Kidney (tissue), 22 donors: ENCODE measurements around the gene UBAP2. TPM values are rescaled to one million over a fixed set of nuclear protein-coding genes. Genes with fewer than 3 reads are reported as not detected.

Experiments
- DNase-seq, 5 donors: peaks; one replicate each; pipeline ENCODE4 v3.0.0-alpha.2; 2013 to 2020
- FAIRE-seq: peaks from 2 replicates; lab custom pipeline; 2012; peaks lifted over from hg19 to GRCh38; lab: Jason Lieb, UNC
- H3K27ac ChIP-seq, 2 donors: one replicate each; pipeline ENCODE4 v1.7.0; 2013; ENCODE audit warnings: low read depth in 2 of 2, low read length in 2 of 2, inconsistent platforms in 1 of 2
- H3K27me3 ChIP-seq: one replicate; pipeline ENCODE4 v1.7.1; 2013; ENCODE audit warnings: low read length, inconsistent platforms; ENCODE audit not compliant: control insufficient read depth, insufficient read depth
- H3K36me3 ChIP-seq, 3 donors: one replicate each; pipeline versions ENCODE4 v1.7.0 to v1.7.1; 2013; ENCODE audit warnings: low read length in 3 of 3, control low read depth in 1 of 3, inconsistent platforms in 1 of 3; ENCODE audit not compliant: insufficient read depth in 3 of 3, control insufficient read depth in 2 of 3
- H3K4me1 ChIP-seq, 3 donors: one replicate each; pipeline versions ENCODE4 v1.7.0 to v1.7.1; 2013; ENCODE audit warnings: low read length in 3 of 3, inconsistent platforms in 1 of 3, low read depth in 1 of 3; ENCODE audit not compliant: control insufficient read depth in 2 of 3, insufficient read depth in 2 of 3
- H3K4me3 ChIP-seq, 3 donors: one replicate each; pipeline versions ENCODE4 v1.7.0 to v1.8.1; 2013; ENCODE audit warnings: low read length in 3 of 3, control low read depth in 1 of 3, inconsistent platforms in 1 of 3
- H3K9ac ChIP-seq, 3 donors: one replicate each; pipeline versions ENCODE4 v1.7.0 to v1.7.1; 2013; ENCODE audit warnings: low read length in 3 of 3, control low read depth in 1 of 3, inconsistent platforms in 1 of 3
- H3K9me3 ChIP-seq, 3 donors: one replicate each; pipeline versions ENCODE4 v1.7.0 to v1.7.1; 2013; ENCODE audit warnings: low read length in 3 of 3, control low read depth in 1 of 3, inconsistent platforms in 1 of 3; ENCODE audit not compliant: control insufficient read depth in 2 of 3, insufficient read depth in 1 of 3
- intact Hi-C: fragments of 100-400 bp; cut with DNase I; formaldehyde crosslinking; loops from one replicate; pipeline ENCODE4 v1.11.1; 2022
- long read RNA-seq, 10 donors: library from polyadenylated mRNA in 1 of 10; unstranded in 1 of 10; transcript quantifications; one replicate each; pipeline ENCODE4 v2.0.0 and lab custom pipeline, GENCODE V29; 2021 to 2026
- polyA plus RNA-seq: library from polyadenylated mRNA; stranded (reverse); fragments of 350-450 nt; fragmentation: Illumina TruSeq; extraction: RNeasy Lipid Tissue Mini Kit (QIAGEN cat#74804); gene quantifications from one replicate; pipeline ENCODE4 v1.2.3, GENCODE V29; 2014; ENCODE audit warnings: low read depth, low replicate concordance; ENCODE audit not compliant: insufficient read depth
- total RNA-seq: library from RNA; stranded (reverse); fragmentation: NEBNext Ultra II Directional; extraction: Animal tissue kit (Norgen Biotek cat#: 25700); gene quantifications from one replicate; pipeline ENCODE4 v1.2.1, GENCODE V29; 2021
- TF ChIP-seq, protein P1 (sequence below): IDR thresholded peaks from 3 replicates; pipeline ENCODE4 v1.5.1; 2012; ENCODE audit warnings: mild to moderate bottlenecking, moderate library complexity, borderline replicate concordance; ENCODE audit not compliant: insufficient read depth; ENCODE audit errors: extremely low read depth
- donor health status: control.
- donor health status: control.
- donor health status: control.
- donor health status: control.
- donor health status: control.
- donor health status: DM: yes; HTN: yes; CAD: no.
- donor health status: Normal renal cell carcinoma (clear cell type).

UBAP2 gene, protein sequence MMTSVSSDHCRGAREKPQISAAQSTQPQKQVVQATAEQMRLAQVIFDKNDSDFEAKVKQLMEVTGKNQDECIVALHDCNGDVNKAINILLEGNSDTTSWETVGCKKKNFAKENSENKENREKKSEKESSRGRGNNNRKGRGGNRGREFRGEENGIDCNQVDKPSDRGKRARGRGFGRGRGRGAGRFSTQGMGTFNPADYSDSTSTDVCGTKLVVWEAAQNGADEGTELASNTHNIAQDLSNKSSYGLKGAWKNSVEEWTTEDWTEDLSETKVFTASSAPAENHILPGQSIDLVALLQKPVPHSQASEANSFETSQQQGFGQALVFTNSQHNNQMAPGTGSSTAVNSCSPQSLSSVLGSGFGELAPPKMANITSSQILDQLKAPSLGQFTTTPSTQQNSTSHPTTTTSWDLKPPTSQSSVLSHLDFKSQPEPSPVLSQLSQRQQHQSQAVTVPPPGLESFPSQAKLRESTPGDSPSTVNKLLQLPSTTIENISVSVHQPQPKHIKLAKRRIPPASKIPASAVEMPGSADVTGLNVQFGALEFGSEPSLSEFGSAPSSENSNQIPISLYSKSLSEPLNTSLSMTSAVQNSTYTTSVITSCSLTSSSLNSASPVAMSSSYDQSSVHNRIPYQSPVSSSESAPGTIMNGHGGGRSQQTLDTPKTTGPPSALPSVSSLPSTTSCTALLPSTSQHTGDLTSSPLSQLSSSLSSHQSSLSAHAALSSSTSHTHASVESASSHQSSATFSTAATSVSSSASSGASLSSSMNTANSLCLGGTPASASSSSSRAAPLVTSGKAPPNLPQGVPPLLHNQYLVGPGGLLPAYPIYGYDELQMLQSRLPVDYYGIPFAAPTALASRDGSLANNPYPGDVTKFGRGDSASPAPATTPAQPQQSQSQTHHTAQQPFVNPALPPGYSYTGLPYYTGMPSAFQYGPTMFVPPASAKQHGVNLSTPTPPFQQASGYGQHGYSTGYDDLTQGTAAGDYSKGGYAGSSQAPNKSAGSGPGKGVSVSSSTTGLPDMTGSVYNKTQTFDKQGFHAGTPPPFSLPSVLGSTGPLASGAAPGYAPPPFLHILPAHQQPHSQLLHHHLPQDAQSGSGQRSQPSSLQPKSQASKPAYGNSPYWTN
- total RNA-seq, result 33.1 TPM
- polyA plus RNA-seq, result 11.0 TPM
- long read RNA-seq, donor 1, partial matches to known transcripts, result 5 of 6 reads
- long read RNA-seq, donor 1, other reads (novel, unspliced or antisense), result 0 of 6 reads
- long read RNA-seq, donor 2, full-length matches to known transcripts, result 1 of 1 reads
- long read RNA-seq, donor 2, partial matches to known transcripts, result 0 of 1 reads
- long read RNA-seq, donor 2, other reads (novel, unspliced or antisense), result 0 of 1 reads
- long read RNA-seq, donor 3, result 0 reads
- long read RNA-seq, donor 4, result 0 reads
- long read RNA-seq, donor 5, result 0 reads
- long read RNA-seq, donor 6, result 0 reads
- long read RNA-seq, donor 7, full-length matches to known transcripts, result 3 of 19 reads
- long read RNA-seq, donor 7, partial matches to known transcripts, result 11 of 19 reads
- long read RNA-seq, donor 7, other reads (novel, unspliced or antisense), result 5 of 19 reads
- long read RNA-seq, donor 8, partial matches to known transcripts, result 0 of 1 reads
- long read RNA-seq, donor 8, other reads (novel, unspliced or antisense), result 0 of 1 reads
- long read RNA-seq, donor 9, partial matches to known transcripts, result 6 of 6 reads
- long read RNA-seq, donor 9, other reads (novel, unspliced or antisense), result 0 of 6 reads
- long read RNA-seq, donor 10, partial matches to known transcripts, result 8 of 8 reads
- long read RNA-seq, donor 10, other reads (novel, unspliced or antisense), result 0 of 8 reads

DNA sequence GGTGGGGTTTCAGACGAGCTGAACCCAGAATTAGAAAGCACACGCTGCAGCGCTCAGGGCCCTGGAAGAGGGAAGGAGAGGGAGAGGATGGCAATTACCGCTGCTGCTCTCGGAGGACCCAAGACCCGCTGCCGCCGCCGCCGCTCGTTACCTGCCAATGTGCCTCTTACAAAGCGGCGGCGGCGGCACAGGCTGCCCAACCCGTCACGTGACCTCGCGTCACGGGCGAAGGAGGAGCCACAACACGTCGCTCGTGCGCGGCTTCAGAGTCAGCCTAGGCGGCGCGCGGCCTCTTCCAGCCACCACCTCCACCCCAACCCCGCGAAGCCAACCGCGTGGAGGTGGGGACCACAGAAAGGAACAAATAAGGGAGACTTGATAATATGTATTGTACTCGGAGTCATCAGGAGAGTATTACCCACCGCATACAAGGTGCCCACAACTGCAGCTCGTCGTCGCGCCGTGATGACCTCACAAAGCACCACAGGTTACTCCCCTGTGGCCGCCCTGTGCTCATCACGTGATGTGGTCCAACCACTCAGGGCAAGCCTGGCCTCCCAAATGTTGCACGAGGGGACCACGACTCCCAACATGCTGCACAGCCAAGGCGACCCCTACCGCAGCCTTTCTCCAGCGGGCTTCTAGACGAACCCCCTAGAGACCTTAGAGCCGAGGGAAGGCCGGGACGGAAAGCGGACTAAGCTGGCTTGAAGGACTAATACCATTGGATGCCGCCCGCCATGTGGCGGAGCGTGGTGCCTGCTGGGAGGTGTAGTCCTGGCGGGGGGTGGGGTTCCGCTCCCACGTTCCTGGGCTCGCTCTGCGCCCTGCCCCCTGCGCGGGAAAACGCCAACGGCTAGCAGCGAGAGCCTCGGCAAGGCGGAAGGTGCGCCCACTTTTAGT, at the start of gene UBAP2:
Gene UBAP2 (minus strand): TSS at position 161 of the 903 bp plus-strand sequence. CDS start 31,739 bp downstream, outside the sequence.
- FAIRE-seq (no peak), DNase-seq (peak; percentile 98 to 100 (median 99))
- H3K27ac ChIP-seq, result peak within 1 kb of the TSS; percentile 97
- intact Hi-C loops, result no loop called here
- no peaks in the 10 kb centered on the region for H3K27me3 ChIP-seq
- peak within 1 kb of the TSS; percentile 93 to 99 (median 95) for H3K4me3 ChIP-seq
- TF ChIP-seq, protein P1, sequence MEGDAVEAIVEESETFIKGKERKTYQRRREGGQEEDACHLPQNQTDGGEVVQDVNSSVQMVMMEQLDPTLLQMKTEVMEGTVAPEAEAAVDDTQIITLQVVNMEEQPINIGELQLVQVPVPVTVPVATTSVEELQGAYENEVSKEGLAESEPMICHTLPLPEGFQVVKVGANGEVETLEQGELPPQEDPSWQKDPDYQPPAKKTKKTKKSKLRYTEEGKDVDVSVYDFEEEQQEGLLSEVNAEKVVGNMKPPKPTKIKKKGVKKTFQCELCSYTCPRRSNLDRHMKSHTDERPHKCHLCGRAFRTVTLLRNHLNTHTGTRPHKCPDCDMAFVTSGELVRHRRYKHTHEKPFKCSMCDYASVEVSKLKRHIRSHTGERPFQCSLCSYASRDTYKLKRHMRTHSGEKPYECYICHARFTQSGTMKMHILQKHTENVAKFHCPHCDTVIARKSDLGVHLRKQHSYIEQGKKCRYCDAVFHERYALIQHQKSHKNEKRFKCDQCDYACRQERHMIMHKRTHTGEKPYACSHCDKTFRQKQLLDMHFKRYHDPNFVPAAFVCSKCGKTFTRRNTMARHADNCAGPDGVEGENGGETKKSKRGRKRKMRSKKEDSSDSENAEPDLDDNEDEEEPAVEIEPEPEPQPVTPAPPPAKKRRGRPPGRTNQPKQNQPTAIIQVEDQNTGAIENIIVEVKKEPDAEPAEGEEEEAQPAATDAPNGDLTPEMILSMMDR, result peak; percentile 6
- peaks cover 7 to 18% (median 14%) of the 10 kb centered on the region in 3 donors for H3K4me1 ChIP-seq
- no peaks in the 10 kb centered on the region for H3K36me3 ChIP-seq
- H3K9ac ChIP-seq, result peak within 1 kb of the TSS; percentile 55 to 99 (median 93)
- no peaks in the 10 kb centered on the region for H3K9me3 ChIP-seq

- Histone ChIP-seq H3K4me3 (no peak overlapping the region), H3K9ac (no peak overlapping the region), H3K9me3 (no peaks in the 10 kb centered on the region), H3K27ac (no peak overlapping the region), H3K4me1 (no peaks in the 10 kb centered on the region), H3K36me3 (peaks cover 2 to 37% (median 25%) of the 10 kb centered on the region in 3 donors), H3K27me3 (no peaks in the 10 kb centered on the region)
- TF ChIP-seq, protein P1, result no peak
- FAIRE-seq, result no peak
- intact Hi-C loops, result no loop called here
- DNase-seq, result no peak
Measured at GRCh38 chr9:34098307-34098706, 49.6 kb upstream of the UBAP2 start.
